ENCODE data around the gene VAV3.

VAV3 gene

DNA sequence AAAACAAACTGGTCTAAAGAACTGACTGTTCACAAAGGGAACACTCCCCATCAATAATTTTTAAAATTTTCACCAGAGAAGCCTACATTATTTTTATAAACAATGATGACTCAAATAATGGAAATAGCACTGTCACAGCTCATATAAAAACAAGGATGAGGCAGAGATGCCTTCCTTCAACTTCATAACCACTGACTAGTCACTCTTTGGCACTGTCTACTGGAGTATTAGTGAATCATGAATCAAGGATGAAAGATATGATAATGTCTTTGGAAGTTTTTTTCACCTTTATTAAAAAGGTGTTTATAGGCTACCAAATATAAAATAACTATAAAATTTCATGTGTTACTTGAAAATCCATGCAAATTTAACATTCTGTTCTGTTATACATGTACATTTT, 316.9 kb downstream of the VAV3 start:
- TF ChIP-seq, protein P1, sequence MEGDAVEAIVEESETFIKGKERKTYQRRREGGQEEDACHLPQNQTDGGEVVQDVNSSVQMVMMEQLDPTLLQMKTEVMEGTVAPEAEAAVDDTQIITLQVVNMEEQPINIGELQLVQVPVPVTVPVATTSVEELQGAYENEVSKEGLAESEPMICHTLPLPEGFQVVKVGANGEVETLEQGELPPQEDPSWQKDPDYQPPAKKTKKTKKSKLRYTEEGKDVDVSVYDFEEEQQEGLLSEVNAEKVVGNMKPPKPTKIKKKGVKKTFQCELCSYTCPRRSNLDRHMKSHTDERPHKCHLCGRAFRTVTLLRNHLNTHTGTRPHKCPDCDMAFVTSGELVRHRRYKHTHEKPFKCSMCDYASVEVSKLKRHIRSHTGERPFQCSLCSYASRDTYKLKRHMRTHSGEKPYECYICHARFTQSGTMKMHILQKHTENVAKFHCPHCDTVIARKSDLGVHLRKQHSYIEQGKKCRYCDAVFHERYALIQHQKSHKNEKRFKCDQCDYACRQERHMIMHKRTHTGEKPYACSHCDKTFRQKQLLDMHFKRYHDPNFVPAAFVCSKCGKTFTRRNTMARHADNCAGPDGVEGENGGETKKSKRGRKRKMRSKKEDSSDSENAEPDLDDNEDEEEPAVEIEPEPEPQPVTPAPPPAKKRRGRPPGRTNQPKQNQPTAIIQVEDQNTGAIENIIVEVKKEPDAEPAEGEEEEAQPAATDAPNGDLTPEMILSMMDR (IDR thresholded peaks at IDR 0.05; ENCODE audit: borderline replicate concordance, control extremely low read depth, extremely low read depth, insufficient read depth, missing control alignments), result no peak
- no peak for DNase-seq (ENCODE audit: low spot score)
- in situ Hi-C loops (cut with MboI; ENCODE audit: low sequenced_read_pairs, unreplicated experiment), result no loop called here

DNA sequence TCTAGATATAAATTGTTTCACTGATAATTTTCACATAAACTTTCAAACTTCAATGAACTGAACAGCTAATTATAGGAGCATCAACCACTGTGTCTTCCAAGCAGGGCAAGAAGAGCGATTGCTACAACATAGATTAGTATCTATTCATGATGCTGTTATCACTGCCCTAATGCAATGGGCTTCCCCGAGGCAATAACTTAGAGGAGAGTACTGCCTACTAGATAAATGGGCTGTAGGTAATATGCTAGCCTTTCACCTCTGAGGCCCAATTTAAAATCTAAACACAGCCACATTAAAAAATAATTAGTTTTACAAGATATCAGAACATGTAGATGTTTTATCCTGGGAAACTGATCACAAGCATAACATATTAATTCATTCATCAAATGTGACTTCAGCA, 318.0 kb downstream of the VAV3 start:
- TF ChIP-seq, protein P1 (IDR thresholded peaks at IDR 0.05; ENCODE audit: borderline replicate concordance, control extremely low read depth, extremely low read depth, insufficient read depth, missing control alignments), result no peak
- in situ Hi-C loops (cut with MboI; ENCODE audit: low sequenced_read_pairs, unreplicated experiment), result no loop called here
- DNase-seq (ENCODE audit: low spot score), result no peak

DNA sequence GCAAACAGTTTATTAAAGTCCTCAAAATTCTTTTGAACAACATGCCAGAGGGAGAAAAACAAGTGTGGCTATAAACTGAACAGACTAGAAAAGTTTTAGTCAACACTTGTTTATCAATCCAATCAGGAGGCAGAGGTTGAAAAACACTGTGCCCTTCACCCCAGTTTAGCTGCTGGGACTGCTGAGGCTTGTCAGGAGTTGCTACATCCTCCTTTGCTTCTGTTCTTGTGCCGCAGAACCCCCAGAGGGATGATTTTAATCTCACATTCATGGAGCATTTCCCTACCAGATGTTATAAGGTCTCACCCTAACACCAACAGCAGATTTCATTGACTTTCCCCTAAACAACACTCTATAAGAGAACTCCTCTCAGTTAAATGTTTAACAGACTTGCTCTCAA, 321.2 kb downstream of the VAV3 start:
- DNase-seq (ENCODE audit: low spot score), result no peak
- in situ Hi-C loops (cut with MboI; ENCODE audit: low sequenced_read_pairs, unreplicated experiment), result no loop called here
- TF ChIP-seq, protein P1 (IDR thresholded peaks at IDR 0.05; ENCODE audit: borderline replicate concordance, control extremely low read depth, extremely low read depth, insufficient read depth, missing control alignments), result no peak

DNA sequence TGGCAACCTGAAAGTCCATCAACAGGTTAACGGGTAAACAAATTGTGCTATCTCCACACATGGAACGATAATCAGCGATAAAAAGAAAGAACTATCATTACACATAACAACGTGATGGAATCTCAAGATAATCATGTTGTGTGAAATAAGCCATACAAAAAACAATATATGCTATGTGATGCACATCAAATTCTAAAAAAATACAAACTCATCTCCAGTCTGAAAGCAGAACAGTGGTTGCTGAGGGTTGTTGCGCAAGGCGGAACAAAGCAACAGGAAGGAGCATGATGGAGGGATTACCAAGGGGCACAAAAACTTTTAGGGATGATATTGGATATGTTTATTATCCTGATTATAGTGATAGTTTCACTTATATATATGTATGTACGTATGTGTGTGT, 324.8 kb downstream of the VAV3 start:
- in situ Hi-C loops (cut with MboI; ENCODE audit: low sequenced_read_pairs, unreplicated experiment), result no loop called here
- no peak for DNase-seq (ENCODE audit: low spot score)
- TF ChIP-seq, protein P1 (IDR thresholded peaks at IDR 0.05; ENCODE audit: borderline replicate concordance, control extremely low read depth, extremely low read depth, insufficient read depth, missing control alignments), result no peak

- TF ChIP-seq, protein P1 (IDR thresholded peaks at IDR 0.05; ENCODE audit: borderline replicate concordance, control extremely low read depth, extremely low read depth, insufficient read depth, missing control alignments), result no peak
- in situ Hi-C loops (cut with MboI; ENCODE audit: low sequenced_read_pairs, unreplicated experiment), result no loop called here
- DNase-seq (ENCODE audit: low spot score), result no peak
Measured at GRCh38 chr1:107637101-107637500, 327.9 kb downstream of the VAV3 start.

- DNase-seq (ENCODE audit: low spot score), result no peak
- in situ Hi-C loops (cut with MboI; ENCODE audit: low sequenced_read_pairs, unreplicated experiment), result no loop called here
- TF ChIP-seq, protein P1 (IDR thresholded peaks at IDR 0.05; ENCODE audit: borderline replicate concordance, control extremely low read depth, extremely low read depth, insufficient read depth, missing control alignments), result no peak
Measured at GRCh38 chr1:107633596-107633995, 331.4 kb downstream of the VAV3 start.

Measured in GM13976 (cell line).